ENCODE data around the gene RIN1.
"Not testable (repeated sequence)": the region's sequence is repeated elsewhere in the genome, so short reads cannot be mapped to it uniquely, and the experiment has no call there.

Gene RIN1

GRCh38 chr11:66360406-66361073, 24.3 kb upstream of the RIN1 start:
- no peak for DNase-seq

GRCh38 chr11:66359662-66360087, 23.4 kb upstream of the RIN1 start:
- DNase-seq, result no peak

GRCh38 chr11:66350560-66351235, 14.5 kb upstream of the RIN1 start:
- not testable (repeated sequence) for DNase-seq

DNA sequence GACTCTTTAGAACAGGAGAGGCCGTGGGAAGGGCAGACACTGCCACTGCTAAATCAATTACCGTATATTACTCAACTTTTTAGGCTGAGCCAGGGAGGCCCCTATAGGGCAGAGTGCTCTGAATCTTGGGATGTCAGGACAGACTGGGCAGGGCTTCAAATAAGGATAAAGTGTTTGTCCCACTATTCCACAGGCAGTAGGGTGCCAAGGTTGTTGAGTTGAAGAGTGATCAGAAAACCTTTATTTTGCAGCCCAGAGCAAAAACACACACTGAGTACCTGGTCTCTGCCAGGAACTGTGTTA, 12.8 kb upstream of the RIN1 start:
- DNase-seq, result no peak

DNA sequence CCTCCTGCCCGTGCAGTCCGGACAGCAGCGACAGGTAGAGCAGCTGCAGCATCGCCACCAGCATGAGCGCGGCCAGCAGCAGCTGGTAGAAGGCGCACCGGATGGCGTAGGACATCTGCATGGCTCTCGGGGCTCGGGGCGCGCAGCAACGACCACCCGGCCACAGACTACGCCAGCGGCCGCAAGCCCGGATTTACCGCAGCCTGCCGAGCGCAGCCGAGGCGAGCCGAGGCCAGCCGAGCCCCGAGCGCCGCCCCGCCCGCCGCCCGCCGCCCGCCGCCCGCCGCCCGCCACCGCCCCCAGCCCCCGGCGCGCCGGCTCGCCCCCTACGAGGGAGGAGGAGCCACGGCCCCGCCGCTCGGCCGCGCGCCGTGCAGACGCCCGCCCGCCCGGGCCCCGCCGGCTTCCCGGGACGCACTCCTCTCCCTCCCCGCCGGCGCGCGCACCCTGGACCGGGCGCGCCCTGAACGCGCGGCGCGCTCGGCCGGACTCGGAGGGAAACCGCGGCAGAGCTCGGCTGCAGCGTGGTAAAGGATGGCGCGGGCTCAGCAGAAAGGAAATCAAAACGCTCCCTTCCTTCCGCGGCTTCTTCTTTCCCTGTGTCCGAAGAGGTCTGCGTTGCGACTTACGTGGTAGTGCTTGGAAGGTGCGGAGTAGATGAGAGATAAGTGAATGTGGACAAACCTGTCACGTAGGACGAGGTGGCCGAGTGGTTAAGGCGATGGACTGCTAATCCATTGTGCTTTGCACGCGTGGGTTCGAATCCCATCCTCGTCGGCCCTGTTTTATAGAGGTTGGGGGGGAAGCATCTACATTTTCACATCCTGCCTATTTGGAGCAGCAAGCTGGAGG, 11.4 kb upstream of the RIN1 start, which contains the start of gene B4GAT1:
B4GAT1 (minus strand) TSS at position 205 of the 852 bp plus-strand sequence; CDS start at position 121, 84 bp downstream.
- peak; percentile 89 for DNase-seq

DNA sequence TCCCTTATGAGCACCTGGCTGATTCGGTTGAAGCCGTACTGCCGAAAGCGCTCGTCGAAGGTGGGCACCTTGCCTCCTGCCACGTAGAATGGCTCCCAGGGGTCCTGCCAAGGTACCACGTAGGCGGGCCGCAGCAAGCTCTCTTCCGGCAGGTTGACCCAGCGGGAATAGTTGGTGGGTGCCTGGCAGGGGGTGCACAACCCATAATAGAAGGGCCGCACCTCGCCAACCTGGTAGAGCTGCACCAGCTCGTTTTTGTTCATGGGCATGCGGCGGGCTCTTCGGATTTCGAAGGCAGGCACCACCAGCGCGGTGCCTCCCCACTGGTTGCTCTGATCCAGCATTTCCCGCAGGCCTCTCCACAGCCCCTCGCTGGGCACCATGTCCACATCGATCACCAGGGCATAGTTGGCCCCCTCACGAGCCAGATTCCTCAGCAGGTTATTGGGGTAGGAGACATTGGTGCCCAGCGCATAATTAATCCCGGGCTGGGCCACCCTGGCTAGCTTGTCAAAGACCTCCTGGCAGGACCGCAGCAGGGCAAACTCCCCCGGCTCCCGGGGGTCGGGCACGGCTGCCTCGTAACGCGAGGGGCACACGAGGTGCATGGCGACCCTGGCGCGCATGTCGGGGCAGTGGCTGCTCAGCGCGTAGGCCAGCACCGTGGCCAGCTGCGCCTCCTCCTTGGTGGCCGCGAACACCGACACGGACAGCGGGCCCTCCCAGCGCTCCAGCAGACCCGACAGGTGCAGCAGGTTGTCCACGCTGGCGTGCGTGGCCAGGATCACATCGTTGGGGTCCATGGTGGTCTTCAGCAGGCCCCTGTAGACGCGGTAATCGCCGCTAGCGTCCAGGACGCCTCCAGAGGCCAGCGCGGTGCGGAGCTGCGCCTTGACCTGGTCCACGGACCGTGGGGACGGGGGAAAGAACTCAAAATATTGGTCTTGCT, 10.5 kb upstream of the RIN1 start:
- DNase-seq, result no peak

DNA sequence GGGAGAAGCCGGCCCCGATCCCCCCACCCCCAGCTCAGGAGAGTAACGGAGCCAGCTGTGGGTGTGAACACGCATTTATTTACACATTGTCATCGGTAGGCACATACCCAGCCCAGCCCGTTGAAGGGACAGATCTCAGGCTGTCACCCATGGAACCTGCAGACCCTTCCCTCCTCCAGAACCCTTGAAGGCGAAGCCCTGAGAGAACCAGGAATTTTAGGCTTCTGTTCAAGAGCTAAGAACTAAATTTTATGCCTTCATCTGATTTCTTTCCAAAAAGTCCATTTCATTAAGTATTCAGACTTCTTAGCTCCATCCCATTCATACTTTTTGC, 9.0 kb upstream of the RIN1 start:
- no peak for DNase-seq

- peak; percentile 97 for DNase-seq
Observed at GRCh38 chr11:66344550-66345315, 8.5 kb upstream of the RIN1 start, which contains the start of gene BRMS1. TSS of gene BRMS1 (minus strand) at chr11:66345104. CDS start at chr11:66342234, 2,870 bp downstream.

DNA sequence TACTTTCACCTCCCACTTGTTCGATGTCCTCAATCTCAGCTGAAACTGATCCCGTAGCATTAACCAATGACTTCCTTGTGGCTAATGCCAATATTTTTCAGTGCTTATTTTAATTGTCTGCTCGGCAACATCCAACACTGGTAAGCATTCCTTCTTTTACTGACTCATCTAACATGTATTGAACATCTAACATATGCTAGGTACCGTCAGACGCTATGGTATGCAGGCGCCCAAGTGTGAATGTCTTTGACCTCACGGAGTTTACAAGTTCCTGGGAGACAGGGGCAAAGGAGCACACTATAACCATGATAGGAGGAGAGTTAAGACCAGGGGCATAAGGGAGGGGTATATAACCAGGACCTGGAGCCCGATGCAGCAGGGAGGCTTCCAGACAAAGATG, 6.9 kb upstream of the RIN1 start:
- no peak for DNase-seq

- no peak for DNase-seq
Observed at GRCh38 chr11:66341502-66342126, 5.4 kb upstream of the RIN1 start.

DNA sequence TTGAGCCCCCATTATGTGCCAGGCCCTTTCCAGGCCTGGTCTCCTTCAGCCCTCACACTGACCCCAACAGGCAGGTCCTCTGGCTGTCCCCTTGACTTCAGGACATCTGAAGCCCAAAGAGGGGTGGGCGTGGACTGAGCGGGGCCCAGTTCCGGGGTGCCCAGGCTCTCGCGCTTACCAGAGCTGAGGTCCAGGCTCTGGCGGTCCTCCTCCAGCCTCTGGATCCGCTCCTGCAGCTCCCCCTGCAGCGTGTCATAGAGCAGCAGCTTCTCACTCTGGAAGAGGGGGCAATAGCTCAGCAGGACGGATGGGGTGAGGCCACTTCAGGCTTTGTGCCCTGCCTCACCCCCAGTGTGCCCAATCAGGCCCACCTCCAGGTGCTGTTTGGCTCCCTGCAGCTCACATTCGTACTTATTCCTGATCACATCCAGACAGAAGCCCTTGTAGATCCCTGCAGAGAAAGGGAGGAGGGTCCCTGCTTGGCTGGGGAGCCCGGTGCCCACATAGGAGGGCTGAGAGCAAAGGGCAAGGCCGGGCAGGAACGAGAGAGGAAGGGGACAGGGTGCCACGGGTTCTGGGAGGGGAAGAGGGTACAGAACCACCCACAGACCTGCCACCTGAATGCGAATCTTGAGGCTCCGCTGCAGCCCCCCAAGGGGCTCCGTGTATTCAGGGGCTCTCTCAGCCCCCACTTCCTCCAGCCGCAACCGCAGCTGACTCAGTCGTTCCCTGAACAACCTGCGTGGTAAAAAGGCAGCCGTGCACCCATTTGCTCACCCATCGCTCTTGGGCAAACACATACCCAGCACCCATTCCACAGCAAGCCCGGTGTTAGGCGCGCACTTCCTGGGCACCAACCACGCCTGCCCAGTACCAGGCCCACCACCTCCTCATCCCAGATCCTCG, 4.6 kb upstream of the RIN1 start:
- DNase-seq, result no peak

DNA sequence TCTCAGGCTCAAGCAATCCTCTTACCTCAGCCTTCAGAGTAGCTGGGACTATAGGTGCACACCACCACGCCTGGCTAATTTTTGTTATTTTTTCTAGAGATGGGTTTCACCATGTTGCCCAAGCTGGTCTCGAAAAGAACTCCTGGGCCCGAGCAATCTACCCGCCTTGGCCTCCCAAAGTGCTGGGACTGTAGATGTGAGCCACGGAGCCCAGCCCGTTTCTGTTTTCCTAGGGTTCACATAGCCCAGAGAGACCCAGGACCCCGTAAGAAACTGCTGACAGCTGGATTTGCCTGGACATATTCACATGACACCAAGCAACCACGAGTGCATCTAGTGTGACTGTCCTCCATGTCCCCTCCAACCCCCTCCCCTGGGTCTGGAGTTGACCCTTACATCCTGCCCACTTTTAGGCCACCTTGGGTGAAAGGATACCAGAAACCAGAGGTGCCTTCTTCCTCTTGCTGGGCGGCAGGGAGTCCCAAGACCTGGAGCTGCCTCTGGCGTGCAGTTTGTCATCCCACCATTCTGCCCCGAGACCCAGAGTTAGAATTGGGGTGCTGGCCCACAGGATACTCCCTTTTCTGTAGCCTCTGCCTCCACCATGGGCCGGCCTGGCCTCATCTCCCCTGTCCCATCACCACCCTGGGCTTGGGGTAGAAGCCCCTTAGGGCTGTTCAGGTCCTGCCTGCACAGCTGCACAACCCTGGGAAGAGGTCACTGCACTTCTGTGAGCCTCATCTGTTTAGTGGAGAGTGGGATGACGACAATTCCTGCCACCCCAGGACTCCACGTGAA, 3.7 kb upstream of the RIN1 start:
- DNase-seq, result no peak

- no peak for DNase-seq
Observed at GRCh38 chr11:66339162-66339675, 3.0 kb upstream of the RIN1 start.

DNA sequence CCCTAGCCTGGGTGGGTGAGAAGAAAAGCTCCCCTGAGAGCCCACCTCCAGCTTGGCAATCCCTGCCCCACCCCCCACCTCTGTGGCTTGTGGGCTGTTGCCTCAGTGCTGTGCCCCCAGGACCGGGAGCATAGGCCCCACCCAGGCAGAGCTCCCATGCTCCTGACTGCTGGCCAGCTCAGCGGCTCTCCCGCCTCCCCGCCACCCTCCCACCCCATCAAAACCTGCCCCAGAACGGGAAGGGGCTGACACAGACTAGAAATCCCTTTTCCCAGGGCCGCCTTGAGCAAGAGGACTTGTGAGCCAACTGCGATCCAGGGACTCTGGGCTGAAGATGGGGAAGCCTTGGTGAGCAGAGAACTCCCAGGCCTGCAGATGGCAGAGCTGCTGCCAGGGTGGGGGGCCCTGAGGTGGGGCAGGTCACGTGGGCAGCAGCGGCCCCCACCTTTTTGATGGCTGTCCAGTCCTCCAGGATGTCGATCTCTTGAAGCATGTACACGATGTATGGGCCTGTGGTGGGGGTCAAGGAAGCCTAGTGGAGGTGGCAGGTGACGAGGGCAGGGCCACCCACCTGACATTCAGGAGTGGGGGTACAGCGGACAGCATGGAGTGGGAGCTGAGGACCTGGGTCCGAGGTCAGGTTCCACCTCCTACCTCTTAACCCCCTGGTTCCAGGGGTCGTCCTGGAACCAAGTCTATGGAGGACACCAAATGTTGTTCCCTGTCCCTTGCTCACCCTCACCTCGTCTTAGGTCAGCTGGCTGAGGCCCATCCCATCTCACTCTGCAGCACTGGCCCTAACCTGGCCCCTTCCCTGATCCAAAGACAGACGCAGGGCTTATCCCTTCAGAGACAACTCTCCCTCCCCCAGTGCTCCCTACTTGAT, 2.3 kb upstream of the RIN1 start:
- DNase-seq, result no peak

- no peak for DNase-seq
Observed at GRCh38 chr11:66337103-66337899, 1.1 kb upstream of the RIN1 start.

DNA sequence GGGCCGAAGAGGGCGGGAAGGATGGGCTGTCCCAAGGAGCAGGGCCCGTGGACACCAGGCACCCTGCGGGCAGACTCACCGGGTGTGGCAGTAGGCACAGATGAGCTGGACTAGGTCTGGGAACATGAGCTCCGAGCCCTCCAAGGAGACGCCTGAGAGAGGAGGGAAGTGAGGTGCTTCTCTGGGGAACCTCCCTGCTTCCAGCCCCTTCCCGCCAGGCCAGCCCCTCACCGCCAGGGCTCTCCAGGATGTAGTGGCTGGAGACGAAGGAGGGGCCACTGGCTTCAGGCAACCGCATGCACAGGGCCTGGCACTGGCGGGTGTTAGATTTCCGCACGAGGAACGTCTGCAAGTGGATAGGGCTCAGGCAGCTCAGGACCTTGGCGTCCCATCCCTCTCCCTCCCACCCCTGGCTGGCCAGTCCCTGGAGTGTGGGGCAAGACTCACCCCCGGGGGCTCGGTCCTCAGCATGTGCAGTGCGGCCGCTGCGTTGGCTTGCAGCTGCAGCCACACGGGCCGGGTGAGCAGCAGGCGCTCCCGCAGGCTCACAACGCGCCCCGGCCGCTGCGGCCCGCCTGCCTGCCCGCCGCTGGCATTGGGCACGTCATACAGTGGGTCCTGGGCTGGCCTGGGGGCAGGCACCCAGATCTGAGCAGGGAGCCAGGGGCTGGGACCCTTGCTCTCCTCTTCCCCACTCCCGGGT, 552 bp downstream of the RIN1 start:
- DNase-seq, result no peak
